ENCODE data around the gene RPS3A.

RPS3A gene

GRCh38 chr4:151087467-151087866 is 12.0 kb upstream of the RPS3A start:
- Histone ChIP-seq H3K4me3 (ENCODE audit: low read depth, low read length) (no peak overlapping the region), H3K36me3 (no peaks in the 10 kb centered on the region), H3K27me3 (ENCODE audit: insufficient read depth, low read depth, severe bottlenecking) (no peaks in the 10 kb centered on the region), H3K9me3 (ENCODE audit: severe bottlenecking) (no peaks in the 10 kb centered on the region), H3K27ac (no peak overlapping the region)
- DNase-seq: no peak
- TF ChIP-seq CTCF (IDR thresholded peaks at IDR 0.05; ENCODE audit: low read depth, low read length): no peak

- Histone ChIP-seq H3K27me3 (ENCODE audit: insufficient read depth, low read depth, severe bottlenecking) (no peaks in the 10 kb centered on the region), H3K27ac (no peak overlapping the region), H3K36me3 (no peaks in the 10 kb centered on the region), H3K4me3 (ENCODE audit: low read depth, low read length) (no peak overlapping the region), H3K9me3 (ENCODE audit: severe bottlenecking) (no peaks in the 10 kb centered on the region)
- no peak for DNase-seq
- TF ChIP-seq CTCF (IDR thresholded peaks at IDR 0.05; ENCODE audit: low read depth, low read length): no peak
Measured at GRCh38 chr4:151091047-151091446, 8.4 kb upstream of the RPS3A start.

GRCh38 chr4:151092488-151092887 is 6.9 kb upstream of the RPS3A start:
- Histone ChIP-seq H3K9me3 (ENCODE audit: severe bottlenecking) (no peaks in the 10 kb centered on the region), H3K36me3 (no peaks in the 10 kb centered on the region), H3K27me3 (ENCODE audit: insufficient read depth, low read depth, severe bottlenecking) (no peaks in the 10 kb centered on the region), H3K27ac (no peak overlapping the region), H3K4me3 (ENCODE audit: low read depth, low read length) (no peak overlapping the region)
- DNase-seq: no peak
- TF ChIP-seq CTCF (IDR thresholded peaks at IDR 0.05; ENCODE audit: low read depth, low read length): no peak

- Histone ChIP-seq H3K9me3 (ENCODE audit: severe bottlenecking) (no peaks in the 10 kb centered on the region), H3K27me3 (ENCODE audit: insufficient read depth, low read depth, severe bottlenecking) (no peaks in the 10 kb centered on the region), H3K27ac (no peak overlapping the region), H3K4me3 (ENCODE audit: low read depth, low read length) (no peak overlapping the region), H3K36me3 (no peaks in the 10 kb centered on the region)
- TF ChIP-seq CTCF (IDR thresholded peaks at IDR 0.05; ENCODE audit: low read depth, low read length): no peak
- no peak for DNase-seq
Measured at GRCh38 chr4:151093203-151093602, 6.2 kb upstream of the RPS3A start.

GRCh38 chr4:151094290-151094751 is 5.1 kb upstream of the RPS3A start:
- Histone ChIP-seq H3K9me3 (ENCODE audit: severe bottlenecking) (no peaks in the 10 kb centered on the region), H3K36me3 (no peaks in the 10 kb centered on the region), H3K27ac (no peak overlapping the region), H3K27me3 (ENCODE audit: insufficient read depth, low read depth, severe bottlenecking) (no peaks in the 10 kb centered on the region), H3K4me3 (ENCODE audit: low read depth, low read length) (no peak overlapping the region)
- no peak for DNase-seq
- TF ChIP-seq CTCF (IDR thresholded peaks at IDR 0.05; ENCODE audit: low read depth, low read length): no peak

- DNase-seq: no peak
- no peak overlapping the region for H3K4me3 ChIP-seq (ENCODE audit: low read depth, low read length)
- peaks cover 6% of the 10 kb centered on the region for H3K36me3 ChIP-seq
- H3K27ac ChIP-seq: no peak overlapping the region
- no peaks in the 10 kb centered on the region for H3K27me3 ChIP-seq (ENCODE audit: insufficient read depth, low read depth, severe bottlenecking)
- no peak for TF ChIP-seq CTCF (IDR thresholded peaks at IDR 0.05; ENCODE audit: low read depth, low read length)
- no peaks in the 10 kb centered on the region for H3K9me3 ChIP-seq (ENCODE audit: severe bottlenecking)
Measured at GRCh38 chr4:151095142-151095541, 4.3 kb upstream of the RPS3A start.
